Activated naive CD8-positive, alpha-beta T cell treated with anti-CD3 and anti-CD28 coated beads, Interleukin-2, amount 10 ng/mL, durations not matched to agents 7 days and 5 days (primary cell): Measurements from ENCODE around the gene CCDC141. TPM values are rescaled to one million over a fixed set of nuclear protein-coding genes. Genes with fewer than 3 reads are reported as not detected.
"Not testable (repeated sequence)": the region's sequence is repeated elsewhere in the genome, so short reads cannot be mapped to it uniquely, and the experiment has no call there.

Experiments
- ATAC-seq: fragments of 150-1000 bp; cut with Tn5 transposase; one replicate; pipeline ENCODE4 v1.10.0; 2021; ENCODE audit warnings: low read depth, moderate library complexity
- POLR2A ChIA-PET: fragments of 350-600 bp; sonication (Branson Sonifier 250); formaldehyde crosslinking; loops from one replicate; lab custom pipeline; 2021; ENCODE audit warnings: antibody characterized with exemption; lab: Charles Lee
- DNase-seq: peaks from one replicate; pipeline ENCODE4 v3.0.0; 2021
- H3K27ac Mint-ChIP-seq: one replicate; pipeline ENCODE4 v1.8.0; 2022; ENCODE audit warnings: mild to moderate bottlenecking, mixed read lengths
- H3K27me3 Mint-ChIP-seq: one replicate; pipeline ENCODE4 v1.8.0; 2022; ENCODE audit warnings: mild to moderate bottlenecking, moderate library complexity, mixed read lengths
- H3K36me3 Mint-ChIP-seq: one replicate; pipeline ENCODE4 v1.8.0; 2021; ENCODE audit warnings: mild to moderate bottlenecking, mixed read lengths
- H3K4me1 Mint-ChIP-seq: one replicate; pipeline ENCODE4 v1.8.0; 2021; ENCODE audit warnings: mixed read lengths
- H3K4me3 Mint-ChIP-seq: one replicate; pipeline ENCODE4 v1.8.0; 2022; ENCODE audit warnings: mild to moderate bottlenecking, moderate library complexity, mixed read lengths
- H3K9me3 Mint-ChIP-seq: one replicate; pipeline ENCODE4 v1.8.0; 2021; ENCODE audit warnings: mixed read lengths
- total RNA-seq, 2 experiments: library from RNA; stranded (reverse); gene quantifications; one replicate each; pipeline ENCODE4 v1.2.3, GENCODE V29; 2021

Gene CCDC141
- total RNA-seq, 2 experiments from 2014 or later = 11.8 to 15.0 TPM

DNA sequence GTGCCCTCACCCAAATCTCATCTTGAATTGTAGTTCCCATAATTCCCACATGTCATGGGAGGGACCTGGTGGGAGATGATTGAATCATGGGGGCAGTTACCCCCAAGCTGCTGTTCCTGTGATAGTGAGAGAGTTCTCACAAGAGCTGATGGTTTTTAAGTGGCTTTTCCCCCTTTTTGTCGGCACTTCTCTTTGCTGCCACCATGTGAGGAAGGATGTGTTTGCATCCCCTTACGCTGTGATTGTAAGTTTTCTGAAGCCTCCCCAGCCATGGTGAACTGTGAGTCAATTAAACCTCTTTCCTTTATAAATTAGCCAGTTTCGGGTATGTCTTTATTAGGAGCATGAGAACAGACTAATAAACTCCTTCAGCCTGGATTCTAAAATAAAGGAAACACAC is 57.2 kb downstream of the CCDC141 start:
- H3K4me3 Mint-ChIP-seq, H3K27me3 Mint-ChIP-seq, POLR2A ChIA-PET, DNase-seq, H3K27ac Mint-ChIP-seq, ATAC-seq: not testable (repeated sequence)
- H3K4me1 Mint-ChIP-seq = peaks cover 15% of the 10 kb centered on the region
- H3K9me3 Mint-ChIP-seq = peaks cover 14% of the 10 kb centered on the region
- H3K36me3 Mint-ChIP-seq = peaks cover 18% of the 10 kb centered on the region

- ATAC-seq (peak; percentile 52), DNase-seq (no peak)
- peak overlapping the region; percentile 75 for H3K27ac Mint-ChIP-seq
- POLR2A ChIA-PET = no interaction called here
- peaks cover 17% of the 10 kb centered on the region for H3K36me3 Mint-ChIP-seq
- H3K4me3 Mint-ChIP-seq = peak overlapping the region; percentile 48
- no peaks in the 10 kb centered on the region for H3K27me3 Mint-ChIP-seq
- H3K4me1 Mint-ChIP-seq = peaks cover 6% of the 10 kb centered on the region
- H3K9me3 Mint-ChIP-seq = peaks cover 13% of the 10 kb centered on the region
These were observed 59.2 kb downstream of the CCDC141 start for GRCh38 chr2:178990533-178991241.

- not testable (repeated sequence) for H3K27me3 Mint-ChIP-seq, H3K4me1 Mint-ChIP-seq, ATAC-seq, H3K9me3 Mint-ChIP-seq, H3K36me3 Mint-ChIP-seq, DNase-seq, H3K4me3 Mint-ChIP-seq, H3K27ac Mint-ChIP-seq
- POLR2A ChIA-PET = interaction anchor here (0.6 kb wide), 1 partner anchor 539 kb away, joined by 3 read pairs; the partner anchor contains the start of gene PRKRA
These were observed 60.5 kb downstream of the CCDC141 start for GRCh38 chr2:178989424-178989823.

DNA sequence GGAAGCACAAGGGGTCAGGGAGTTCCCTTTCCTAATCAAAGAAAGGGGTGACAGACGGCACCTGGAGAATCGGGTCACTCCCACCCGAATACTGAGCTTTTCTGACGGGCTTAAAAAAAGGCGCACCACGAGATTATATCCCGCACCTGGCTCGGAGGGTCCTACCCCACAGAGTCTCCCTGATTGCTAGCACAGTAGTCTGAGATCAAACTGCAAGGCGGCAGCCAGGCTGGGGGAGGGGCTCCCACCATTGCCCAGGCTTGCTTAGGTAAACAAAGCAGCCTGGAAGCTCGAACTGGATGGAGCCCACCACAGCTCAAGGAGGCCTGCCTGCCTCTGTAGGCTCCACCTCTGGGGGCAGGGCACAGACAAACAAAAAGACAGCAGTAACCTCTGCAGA is 67.3 kb downstream of the CCDC141 start:
- H3K27ac Mint-ChIP-seq, H3K36me3 Mint-ChIP-seq, H3K4me1 Mint-ChIP-seq, H3K9me3 Mint-ChIP-seq, H3K4me3 Mint-ChIP-seq, POLR2A ChIA-PET, H3K27me3 Mint-ChIP-seq, DNase-seq, ATAC-seq: not testable (repeated sequence)

GRCh38 chr2:178980815-178981214 is 69.1 kb downstream of the CCDC141 start:
- no peak overlapping the region for H3K4me3 Mint-ChIP-seq
- H3K27me3 Mint-ChIP-seq = no peaks in the 10 kb centered on the region
- POLR2A ChIA-PET = no interaction called here
- no peak overlapping the region for H3K27ac Mint-ChIP-seq
- DNase-seq = no peak
- H3K9me3 Mint-ChIP-seq = no peaks in the 10 kb centered on the region
- peaks cover 1% of the 10 kb centered on the region for H3K4me1 Mint-ChIP-seq
- peaks cover 3% of the 10 kb centered on the region for H3K36me3 Mint-ChIP-seq
- no peak for ATAC-seq

DNA sequence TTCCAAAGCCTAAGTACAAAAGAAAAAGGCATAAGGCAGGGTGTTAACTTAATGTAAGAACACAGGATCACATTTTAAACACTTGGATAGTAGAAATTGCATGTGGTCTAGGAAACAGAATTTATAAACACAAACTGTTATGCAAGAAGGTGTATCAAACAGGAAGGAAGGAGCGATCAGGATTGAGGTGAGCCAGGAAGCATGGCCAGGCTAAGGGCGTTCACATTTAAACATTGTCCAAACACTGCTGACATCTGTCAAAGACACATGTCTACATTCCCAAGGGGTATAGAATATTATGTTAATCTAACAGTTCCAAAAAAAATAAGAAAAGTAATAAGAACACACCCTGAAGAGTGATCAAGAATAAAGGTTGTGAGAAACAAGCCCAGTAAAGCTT is 71.3 kb downstream of the CCDC141 start:
- POLR2A ChIA-PET = no interaction called here
- Mint-ChIP-seq H3K27me3 (no peaks in the 10 kb centered on the region), H3K4me1 (peaks cover 1% of the 10 kb centered on the region), H3K27ac (no peak overlapping the region), H3K9me3 (no peaks in the 10 kb centered on the region), H3K36me3 (peaks cover 3% of the 10 kb centered on the region), H3K4me3 (no peak overlapping the region)
- DNase-seq (no peak), ATAC-seq (no peak)

DNA sequence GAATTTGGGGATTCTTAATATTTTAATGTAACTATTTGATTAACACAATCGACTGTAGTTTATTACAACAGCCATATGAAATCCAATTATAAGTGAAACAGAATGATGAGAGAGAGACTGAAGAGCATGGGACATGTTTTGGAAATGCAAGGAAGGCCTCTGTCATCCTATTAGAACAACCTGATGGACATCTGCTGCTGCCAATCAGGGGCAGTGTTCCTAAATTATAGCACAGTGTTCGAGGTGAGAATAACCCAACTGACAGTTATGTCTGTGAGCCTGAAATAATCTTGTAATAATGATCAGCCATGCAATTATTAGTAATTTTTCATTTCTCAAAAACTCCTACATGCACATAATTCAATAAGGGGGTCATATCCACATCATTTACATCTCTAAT is 73.6 kb downstream of the CCDC141 start:
- no peak overlapping the region for H3K4me3 Mint-ChIP-seq
- POLR2A ChIA-PET = no interaction called here
- no peaks in the 10 kb centered on the region for H3K27me3 Mint-ChIP-seq
- H3K27ac Mint-ChIP-seq = no peak overlapping the region
- no peak for ATAC-seq
- H3K36me3 Mint-ChIP-seq = peaks cover 6% of the 10 kb centered on the region
- no peaks in the 10 kb centered on the region for H3K9me3 Mint-ChIP-seq
- no peak for DNase-seq
- peaks cover 1% of the 10 kb centered on the region for H3K4me1 Mint-ChIP-seq

- H3K4me3 Mint-ChIP-seq = no peak overlapping the region
- no peak overlapping the region for H3K27ac Mint-ChIP-seq
- H3K36me3 Mint-ChIP-seq = peaks cover 6% of the 10 kb centered on the region
- POLR2A ChIA-PET = no interaction called here
- H3K9me3 Mint-ChIP-seq = peaks cover 4% of the 10 kb centered on the region
- H3K4me1 Mint-ChIP-seq = peaks cover 3% of the 10 kb centered on the region
- no peak for DNase-seq
- no peaks in the 10 kb centered on the region for H3K27me3 Mint-ChIP-seq
- ATAC-seq = no peak
These were observed 87.0 kb downstream of the CCDC141 start for GRCh38 chr2:178962805-178963433.

GRCh38 chr2:178962152-178962551 is 87.8 kb downstream of the CCDC141 start:
- POLR2A ChIA-PET = no interaction called here
- no peak overlapping the region for H3K27ac Mint-ChIP-seq
- DNase-seq (no peak), ATAC-seq (no peak)
- no peak overlapping the region for H3K4me3 Mint-ChIP-seq
- peaks cover 4% of the 10 kb centered on the region for H3K9me3 Mint-ChIP-seq
- no peaks in the 10 kb centered on the region for H3K27me3 Mint-ChIP-seq
- peaks cover 3% of the 10 kb centered on the region for H3K4me1 Mint-ChIP-seq
- peaks cover 6% of the 10 kb centered on the region for H3K36me3 Mint-ChIP-seq

GRCh38 chr2:178954049-178954448 is 95.9 kb downstream of the CCDC141 start:
- POLR2A ChIA-PET = no interaction called here
- H3K27ac Mint-ChIP-seq = no peak overlapping the region

DNA sequence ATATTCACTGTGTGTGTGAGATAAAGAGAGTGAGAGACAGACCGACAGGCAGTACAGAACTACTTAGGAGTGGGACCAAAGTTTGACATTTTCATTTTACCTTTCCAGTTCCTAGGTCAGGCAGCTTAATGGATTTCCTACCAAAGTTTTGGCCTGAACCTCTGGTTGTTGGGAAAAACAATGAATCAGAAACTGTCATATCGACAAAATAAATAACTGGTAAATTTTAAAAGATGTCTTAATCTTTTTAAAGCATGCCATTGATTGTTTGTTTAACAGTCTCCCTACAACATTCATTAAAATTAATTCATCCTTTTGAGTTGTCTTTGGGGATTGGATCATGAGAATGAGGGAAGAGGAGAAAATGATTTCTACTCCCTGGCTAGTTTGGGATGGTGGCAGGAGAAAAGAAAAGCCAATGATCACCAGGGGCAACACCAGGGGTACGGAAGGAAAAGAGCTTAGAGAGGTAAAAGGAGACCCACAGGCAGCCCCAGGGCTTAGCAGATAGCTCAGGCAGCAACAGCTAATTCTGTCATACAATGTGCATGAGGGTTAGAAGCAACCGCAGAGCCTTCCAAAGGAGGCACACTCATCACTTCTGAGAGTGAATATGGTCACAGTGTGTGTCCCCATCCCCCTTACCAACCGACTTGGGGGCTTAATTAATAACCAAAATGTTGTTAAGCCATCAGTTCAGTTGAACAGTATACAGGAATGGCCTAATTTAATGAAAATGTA is 98.5 kb downstream of the CCDC141 start:
- no peak for ATAC-seq
- Mint-ChIP-seq H3K4me3 (no peak overlapping the region), H3K27ac (no peak overlapping the region), H3K27me3 (no peaks in the 10 kb centered on the region), H3K9me3 (peaks cover 4% of the 10 kb centered on the region), H3K4me1 (peaks cover 6% of the 10 kb centered on the region), H3K36me3 (peaks cover 2% of the 10 kb centered on the region)
- POLR2A ChIA-PET = no interaction called here
- DNase-seq = no peak

More at GRCh38 chr2:178954049-178954448, 95.9 kb downstream of the CCDC141 start:
- peaks cover 6% of the 10 kb centered on the region for H3K4me1 Mint-ChIP-seq
- H3K4me3 Mint-ChIP-seq = no peak overlapping the region
- H3K36me3 Mint-ChIP-seq = peaks cover 1% of the 10 kb centered on the region
- no peak for ATAC-seq
- no peaks in the 10 kb centered on the region for H3K27me3 Mint-ChIP-seq
- no peak for DNase-seq
- H3K9me3 Mint-ChIP-seq = no peaks in the 10 kb centered on the region

DNA sequence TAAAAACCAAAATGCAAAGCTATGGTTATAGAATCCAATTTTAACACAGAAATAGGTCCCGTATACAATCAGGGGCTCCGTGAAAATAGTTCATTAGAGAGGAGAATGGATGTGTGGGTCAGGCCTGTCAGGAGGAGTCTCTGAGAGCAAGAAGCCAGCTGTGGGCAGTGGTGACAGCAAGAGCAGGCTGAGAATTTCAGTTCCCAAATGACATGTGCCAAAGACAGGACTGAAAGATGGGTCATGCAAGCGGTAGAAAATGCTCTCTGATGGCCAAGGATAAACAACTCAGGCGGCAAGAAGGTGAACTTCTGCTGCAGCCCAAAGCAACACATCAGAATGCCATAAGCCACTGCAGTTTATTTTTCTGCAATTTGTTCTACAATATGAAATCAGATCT is 100.4 kb downstream of the CCDC141 start:
- no peak overlapping the region for H3K27ac Mint-ChIP-seq
- peaks cover 4% of the 10 kb centered on the region for H3K9me3 Mint-ChIP-seq
- no peak overlapping the region for H3K4me3 Mint-ChIP-seq
- H3K36me3 Mint-ChIP-seq = peaks cover 2% of the 10 kb centered on the region
- DNase-seq (no peak), ATAC-seq (no peak)
- no peaks in the 10 kb centered on the region for H3K27me3 Mint-ChIP-seq
- POLR2A ChIA-PET = no interaction called here
- peaks cover 6% of the 10 kb centered on the region for H3K4me1 Mint-ChIP-seq

- peaks cover 4% of the 10 kb centered on the region for H3K9me3 Mint-ChIP-seq
- no peaks in the 10 kb centered on the region for H3K27me3 Mint-ChIP-seq
- H3K36me3 Mint-ChIP-seq = peaks cover 2% of the 10 kb centered on the region
- peaks cover 6% of the 10 kb centered on the region for H3K4me1 Mint-ChIP-seq
- no peak overlapping the region for H3K27ac Mint-ChIP-seq
- ATAC-seq (no peak), DNase-seq (no peak)
- H3K4me3 Mint-ChIP-seq = no peak overlapping the region
- POLR2A ChIA-PET = no interaction called here
These were observed 100.8 kb downstream of the CCDC141 start for GRCh38 chr2:178949151-178949550.
